ENCODE results near the gene GHITM. TPM values are rescaled to one million over a fixed set of nuclear protein-coding genes. Genes with fewer than 3 reads are reported as not detected.
"Not testable (repeated sequence)": the region's sequence is repeated elsewhere in the genome, so short reads cannot be mapped to it uniquely, and the experiment has no call there.

Gene GHITM
- total RNA-seq, 6 experiments from 2014 or later = 133 to 231 (median 166) TPM

GRCh38 chr10:84101042-84101441 lies 38.3 kb upstream of the GHITM start:
- Histone ChIP-seq H3K9me3 (no peaks in the 10 kb centered on the region), H3K4me3 (no peak overlapping the region), H3K27me3 (no peaks in the 10 kb centered on the region), H3K4me1 (no peaks in the 10 kb centered on the region), H3K27ac (no peak overlapping the region), H3K36me3 (no peaks in the 10 kb centered on the region)
- intact Hi-C loops (cut with DNase I) = no loop called here
- 85% methylated on average over 2 of the region's 2 CpGs for WGBS (ENCODE audit: insufficient coverage, low coverage, low lambda C conversion rate, missing lambda C conversion rate)
- DNase-seq (no peak), ATAC-seq (no peak)
- TF ChIP-seq POLR2A (IDR thresholded peaks at IDR 0.05) = no peak
- no peak for TF ChIP-seq CTCF (IDR thresholded peaks at IDR 0.05)

- intact Hi-C loops (cut with DNase I) = no loop called here
- H3K9me3 ChIP-seq = no peaks in the 10 kb centered on the region
- 80% methylated on average over 10 of the region's 18 CpGs for WGBS (ENCODE audit: insufficient coverage, low coverage, low lambda C conversion rate, missing lambda C conversion rate)
- ATAC-seq (no peak), DNase-seq (no peak)
- no peaks in the 10 kb centered on the region for H3K36me3 ChIP-seq
- no peaks in the 10 kb centered on the region for H3K27me3 ChIP-seq
- no peak for TF ChIP-seq CTCF (IDR thresholded peaks at IDR 0.05)
- no peak for TF ChIP-seq POLR2A (IDR thresholded peaks at IDR 0.05)
- H3K27ac ChIP-seq = no peak overlapping the region
- no peaks in the 10 kb centered on the region for H3K4me1 ChIP-seq
- no peak overlapping the region for H3K4me3 ChIP-seq
Measured at GRCh38 chr10:84108797-84109196, 30.5 kb upstream of the GHITM start.

GRCh38 chr10:84109772-84110171 lies 29.5 kb upstream of the GHITM start:
- WGBS (ENCODE audit: insufficient coverage, low coverage, low lambda C conversion rate, missing lambda C conversion rate) = 39% methylated on average over 3 of the region's 9 CpGs
- H3K36me3 ChIP-seq; DNase-seq; H3K27me3 ChIP-seq; H3K27ac ChIP-seq; H3K4me3 ChIP-seq; intact Hi-C loops (cut with DNase I); H3K9me3 ChIP-seq; H3K4me1 ChIP-seq; ATAC-seq: not testable (repeated sequence)

- intact Hi-C loops (cut with DNase I); H3K4me3 ChIP-seq; H3K27me3 ChIP-seq; H3K36me3 ChIP-seq; H3K4me1 ChIP-seq; ATAC-seq; H3K27ac ChIP-seq; H3K9me3 ChIP-seq; DNase-seq: not testable (repeated sequence)
- 29% methylated on average over 1 of the region's 1 CpG for WGBS (ENCODE audit: insufficient coverage, low coverage, low lambda C conversion rate, missing lambda C conversion rate)
Measured at GRCh38 chr10:84113468-84113867, 25.8 kb upstream of the GHITM start.

GRCh38 chr10:84114088-84114667 lies 25.1 kb upstream of the GHITM start:
- DNase-seq (no peak), ATAC-seq (no peak)
- H3K27me3 ChIP-seq = no peaks in the 10 kb centered on the region
- no peaks in the 10 kb centered on the region for H3K4me1 ChIP-seq
- intact Hi-C loops (cut with DNase I) = no loop called here
- H3K36me3 ChIP-seq = no peaks in the 10 kb centered on the region
- TF ChIP-seq POLR2A (IDR thresholded peaks at IDR 0.05) (no peak), CTCF (IDR thresholded peaks at IDR 0.05) (peak in 3 of 4 donors; percentile 16 to 30 (median 19))
- no peaks in the 10 kb centered on the region for H3K9me3 ChIP-seq
- H3K4me3 ChIP-seq = no peak overlapping the region
- 33% methylated on average over 9 of the region's 13 CpGs for WGBS (ENCODE audit: insufficient coverage, low coverage, low lambda C conversion rate, missing lambda C conversion rate)
- no peak overlapping the region for H3K27ac ChIP-seq

- WGBS (ENCODE audit: insufficient coverage, low coverage, low lambda C conversion rate, missing lambda C conversion rate) = 74% methylated on average over 2 of the region's 2 CpGs
- H3K27me3 ChIP-seq; H3K4me1 ChIP-seq; DNase-seq; ATAC-seq; H3K4me3 ChIP-seq; H3K36me3 ChIP-seq; intact Hi-C loops (cut with DNase I); H3K9me3 ChIP-seq; H3K27ac ChIP-seq: not testable (repeated sequence)
Measured at GRCh38 chr10:84117204-84117603, 22.1 kb upstream of the GHITM start.
